Sigmoid colon (tissue), 4 donors: Measurements from ENCODE around the gene ZNF134.

ENCODE experiments used
- CTCF ChIP-seq, 4 experiments: fragments of 450-650 bp in 3 of 4; fragments of 200-600 bp in 1 of 4; IDR thresholded peaks; one replicate each; pipeline ENCODE4 v1.5.1; 2016 to 2019; ENCODE audit warnings: antibody characterized with exemption in 4 of 4, mild to moderate bottlenecking in 3 of 4, moderate library complexity in 2 of 4
- EP300 ChIP-seq, 4 donors: sonication (generic); formaldehyde crosslinking; IDR thresholded peaks; one replicate each; pipeline ENCODE4 v1.6.1; 2017; ENCODE audit warnings: antibody characterized with exemption in 4 of 4
- POLR2A ChIP-seq, 2 donors: fragments of 450-650 bp; IDR thresholded peaks; one replicate each; pipeline ENCODE4 v1.6.1; 2016; ENCODE audit warnings: antibody characterized with exemption in 2 of 2, mild to moderate bottlenecking in 2 of 2, moderate library complexity in 2 of 2

GRCh38 chr19:57643734-57644133 lies 29.7 kb downstream of the ZNF134 start:
- TF ChIP-seq CTCF (IDR thresholded peaks at IDR 0.05) (no peak), POLR2A (IDR thresholded peaks at IDR 0.05) (no peak), EP300 (IDR thresholded peaks at IDR 0.05) (no peak)
